HepG2 (cell line): ENCODE measurements around the gene NAE1. TPM values are rescaled to one million over a fixed set of nuclear protein-coding genes. Genes with fewer than 3 reads are reported as not detected.

Source experiments
- ADNP ChIP-seq: sonication (generic); formaldehyde crosslinking; IDR thresholded peaks from 2 replicates; pipeline ENCODE4 v1.4.0; 2020; ENCODE audit warnings: missing genetic modification reagents
- CBX5 ChIP-seq: sonication (generic); formaldehyde crosslinking; IDR thresholded peaks from 2 replicates; pipeline ENCODE4 v1.4.0; 2020; ENCODE audit warnings: missing genetic modification reagents, borderline replicate concordance
- DZIP1 ChIP-seq: sonication (generic); formaldehyde crosslinking; IDR thresholded peaks from 2 replicates; pipeline ENCODE4 v1.5.0; 2020; ENCODE audit warnings: mild to moderate bottlenecking, missing genetic modification reagents
- FOSL1 ChIP-seq: sonication (generic); formaldehyde crosslinking; IDR thresholded peaks from 2 replicates; pipeline ENCODE4 v1.9.0; 2021; ENCODE audit warnings: missing genetic modification reagents, borderline replicate concordance
- FOXP1 ChIP-seq, 2 experiments: fragments of 450-650 bp in 1 of 2; IDR thresholded peaks; 2 replicates each; pipeline ENCODE4 v1.6.1; 2017 to 2018; ENCODE audit warnings: antibody characterized with exemption in 1 of 2
- GLI4 ChIP-seq: sonication (generic); formaldehyde crosslinking; IDR thresholded peaks from 2 replicates; pipeline ENCODE4 v1.5.1; 2020; ENCODE audit warnings: missing genetic modification reagents, mild to moderate bottlenecking, moderate library complexity, borderline replicate concordance
- HNRNPH1 ChIP-seq: fragments of 200-400 bp; formaldehyde crosslinking; optimal IDR thresholded peaks from 2 replicates; pipeline ENCODE3; 2017; ENCODE audit warnings: mild to moderate bottlenecking, low read depth, low read length
- HNRNPK ChIP-seq: fragments of 200-400 bp; formaldehyde crosslinking; IDR thresholded peaks from 2 replicates; pipeline ENCODE4 v1.6.1; 2018; ENCODE audit warnings: low read length, low read depth, moderate library complexity, mild to moderate bottlenecking; ENCODE audit not compliant: poor library complexity, severe bottlenecking
- JARID2 ChIP-seq: sonication (generic); formaldehyde crosslinking; IDR thresholded peaks from 2 replicates; pipeline ENCODE4 v1.8.1; 2023; ENCODE audit warnings: missing genetic modification reagents, inconsistent platforms; ENCODE audit not compliant: insufficient replicate concordance
- KAT7 ChIP-seq: IDR thresholded peaks from 2 replicates; pipeline ENCODE4 v1.6.1; 2018; ENCODE audit warnings: borderline replicate concordance, missing compliant biosample characterization
- MAFK ChIP-seq, 2 experiments: IDR thresholded peaks in 1 of 2; conservative IDR thresholded peaks in 1 of 2; 2 replicates each; pipeline ENCODE4 v1.6.1; 2011; ENCODE audit warnings: improper control_type of control experiment in 2 of 2, low read length in 2 of 2
- MXI1 ChIP-seq: IDR thresholded peaks from 3 replicates; pipeline ENCODE4 v1.6.1; 2012; ENCODE audit warnings: low read depth, low read length, inconsistent platforms, borderline replicate concordance
- MYNN ChIP-seq: sonication (generic); formaldehyde crosslinking; IDR thresholded peaks from 2 replicates; pipeline ENCODE4 v1.4.0; 2020; ENCODE audit warnings: mild to moderate bottlenecking, low read depth, missing genetic modification reagents
- PTBP1 ChIP-seq: fragments of 200-400 bp; formaldehyde crosslinking; IDR thresholded peaks from 2 replicates; pipeline ENCODE4 v1.6.1; 2018; ENCODE audit warnings: low read length, low read depth; ENCODE audit not compliant: poor library complexity, severe bottlenecking
- XRCC5 ChIP-seq: fragments of 200-400 bp; formaldehyde crosslinking; optimal IDR thresholded peaks from 2 replicates; pipeline ENCODE3; 2017; ENCODE audit warnings: mild to moderate bottlenecking, low read length
- ZKSCAN8 ChIP-seq: IDR thresholded peaks from 2 replicates; pipeline ENCODE4 v1.6.1; 2016; ENCODE audit warnings: borderline replicate concordance, missing genetic modification reagents, missing compliant biosample characterization
- ZNF136 ChIP-seq: sonication (generic); formaldehyde crosslinking; IDR thresholded peaks from 2 replicates; pipeline ENCODE4 v1.8.1; 2022; ENCODE audit warnings: low read depth, mild to moderate bottlenecking, moderate library complexity, missing genetic modification reagents
- ZNF326 ChIP-seq: sonication (generic); formaldehyde crosslinking; IDR thresholded peaks from 2 replicates; pipeline ENCODE4 v1.4.0; 2020; ENCODE audit warnings: missing genetic modification reagents, borderline replicate concordance
- ZNF530 ChIP-seq: sonication (generic); formaldehyde crosslinking; IDR thresholded peaks from 2 replicates; pipeline ENCODE4 v1.5.0; 2020; ENCODE audit warnings: low read depth, mild to moderate bottlenecking, missing genetic modification reagents
- ZNF703 ChIP-seq: sonication (generic); formaldehyde crosslinking; IDR thresholded peaks from 2 replicates; pipeline ENCODE4 v1.5.1; 2020; ENCODE audit warnings: missing genetic modification reagents, mild to moderate bottlenecking, moderate library complexity, borderline replicate concordance
- ZNF768 ChIP-seq: sonication (generic); formaldehyde crosslinking; IDR thresholded peaks from 2 replicates; pipeline ENCODE4 v1.4.0; 2020; ENCODE audit warnings: missing genetic modification reagents
- ZNF777 ChIP-seq: sonication (generic); formaldehyde crosslinking; IDR thresholded peaks from 2 replicates; pipeline ENCODE4 v1.4.0; 2020; ENCODE audit warnings: missing genetic modification reagents
- ZSCAN21 ChIP-seq: sonication (generic); formaldehyde crosslinking; IDR thresholded peaks from 2 replicates; pipeline ENCODE4 v1.8.0; 2022; ENCODE audit warnings: mild to moderate bottlenecking, missing genetic modification reagents, moderate library complexity, borderline replicate concordance
- polyA plus RNA-seq, 8 experiments: library from polyadenylated mRNA; depleted of rRNA in 3 of 8; stranded (reverse) in 7 of 8; unstranded in 1 of 8; fragments of >200 nt; fragmentation: Illumina TruSeq in 4 of 8; extraction: Trizol in 4 of 8; gene quantifications; 2 replicates each; pipeline versions ENCODE4 v1.2.1 to v1.2.3, GENCODE V29; 2011 to 2016; ENCODE audit warnings: low read depth in 4 of 8, missing spikeins in 1 of 8, mixed read lengths in 1 of 8; ENCODE audit not compliant: insufficient read depth in 1 of 8
- total RNA-seq, 5 experiments: library from RNA; depleted of rRNA; stranded (reverse); fragments of >200 nt; fragmentation: Illumina TruSeq; extraction: Trizol; gene quantifications; 2 replicates each; pipeline ENCODE4 v1.2.3, GENCODE V29; 2016; ENCODE audit warnings: low read depth in 1 of 5
- TF ChIP-seq, protein P1 (sequence below): sonication (generic); formaldehyde crosslinking; IDR thresholded peaks from 2 replicates; pipeline ENCODE4 v1.4.0; 2020; ENCODE audit warnings: missing genetic modification reagents
- TF ChIP-seq, protein P2 (sequence below): IDR thresholded peaks from 2 replicates; pipeline ENCODE4 v1.6.1; 2012; ENCODE audit warnings: inconsistent platforms

The NAE1 gene
- total and polyA plus RNA-seq, 2 of the 13 experiments (the other 11 are each of a cell fraction or from before 2014, with no cell fraction given): 95.7 to 206 TPM

DNA sequence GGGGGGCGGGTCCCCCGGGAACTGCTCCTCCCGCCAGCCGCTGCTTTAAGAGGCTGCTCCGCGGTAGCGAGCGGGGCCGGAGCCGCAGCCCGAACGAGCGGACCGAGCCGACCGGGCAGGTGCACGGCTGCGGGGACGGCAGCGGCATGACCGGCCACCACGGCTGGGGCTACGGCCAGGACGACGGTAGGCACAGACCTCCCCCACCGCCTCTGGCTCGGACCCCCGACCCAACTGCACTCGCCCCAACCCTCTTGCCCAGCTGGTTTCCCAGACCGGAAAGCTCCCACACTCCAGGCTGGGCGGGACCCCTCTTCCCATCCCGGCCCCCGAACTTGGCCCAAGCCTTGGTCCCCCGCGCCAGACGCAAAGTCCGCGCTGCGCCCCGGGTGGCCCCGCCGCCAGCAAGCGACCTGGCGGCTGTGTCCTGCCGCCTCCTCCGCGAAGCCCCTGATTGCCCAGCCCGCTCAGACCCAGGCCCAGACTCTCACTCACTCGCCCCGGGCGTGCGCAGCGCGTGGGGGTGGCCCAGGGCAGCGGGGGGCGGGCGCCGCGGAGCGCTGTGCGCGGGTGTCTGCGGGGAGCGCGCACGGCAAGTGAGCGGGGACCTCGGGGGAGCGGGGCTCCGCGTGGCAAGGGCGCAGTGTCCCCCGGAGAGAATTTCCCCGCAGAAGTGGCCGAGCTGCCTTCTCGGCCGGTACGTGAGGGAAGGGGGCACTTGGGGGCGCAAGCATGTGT, 13.7 kb upstream of the NAE1 start, which contains the start of gene CA7 (continued):
- TF ChIP-seq DZIP1 (CRISPR knock-in tag) (no peak), JARID2 (no peak), ZNF326 (CRISPR knock-in tag) (no peak), ZSCAN21 (no peak), MYNN (no peak), FOSL1 (no peak), MXI1 (no peak), KAT7 (CRISPR knock-in tag) (no peak), ADNP (CRISPR knock-in tag) (no peak), ZNF530 (no peak), HNRNPH1 (no peak), GLI4 (CRISPR knock-in tag) (no peak), FOXP1 (IDR thresholded peaks at IDR 0.05) (no peak), FOXP1 (CRISPR knock-in tag; IDR thresholded peaks at IDR 0.05) (no peak), MAFK (conservative IDR thresholded peaks at IDR 0.05 in 1 of 2, IDR thresholded peaks at IDR 0.05 in 1 of 2; ENCODE audit: low read length in 2 of 2) (no peak), XRCC5 (no peak), CBX5 (CRISPR knock-in tag) (no peak), HNRNPK (peak; percentile 50), ZKSCAN8 (CRISPR knock-in tag) (no peak), PTBP1 (no peak), ZNF703 (CRISPR knock-in tag) (no peak), ZNF777 (peak; percentile 51), ZNF768 (CRISPR knock-in tag) (peak; percentile 11; the same call in 1 of the 2 replicates), ZNF136 (CRISPR knock-in tag) (no peak)
- TF ChIP-seq, protein P1, sequence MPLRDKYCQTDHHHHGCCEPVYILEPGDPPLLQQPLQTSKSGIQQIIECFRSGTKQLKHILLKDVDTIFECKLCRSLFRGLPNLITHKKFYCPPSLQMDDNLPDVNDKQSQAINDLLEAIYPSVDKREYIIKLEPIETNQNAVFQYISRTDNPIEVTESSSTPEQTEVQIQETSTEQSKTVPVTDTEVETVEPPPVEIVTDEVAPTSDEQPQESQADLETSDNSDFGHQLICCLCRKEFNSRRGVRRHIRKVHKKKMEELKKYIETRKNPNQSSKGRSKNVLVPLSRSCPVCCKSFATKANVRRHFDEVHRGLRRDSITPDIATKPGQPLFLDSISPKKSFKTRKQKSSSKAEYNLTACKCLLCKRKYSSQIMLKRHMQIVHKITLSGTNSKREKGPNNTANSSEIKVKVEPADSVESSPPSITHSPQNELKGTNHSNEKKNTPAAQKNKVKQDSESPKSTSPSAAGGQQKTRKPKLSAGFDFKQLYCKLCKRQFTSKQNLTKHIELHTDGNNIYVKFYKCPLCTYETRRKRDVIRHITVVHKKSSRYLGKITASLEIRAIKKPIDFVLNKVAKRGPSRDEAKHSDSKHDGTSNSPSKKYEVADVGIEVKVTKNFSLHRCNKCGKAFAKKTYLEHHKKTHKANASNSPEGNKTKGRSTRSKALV (CRISPR knock-in tag): peak; percentile 88
- TF ChIP-seq, protein P2, sequence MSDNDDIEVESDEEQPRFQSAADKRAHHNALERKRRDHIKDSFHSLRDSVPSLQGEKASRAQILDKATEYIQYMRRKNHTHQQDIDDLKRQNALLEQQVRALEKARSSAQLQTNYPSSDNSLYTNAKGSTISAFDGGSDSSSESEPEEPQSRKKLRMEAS: no peak
